GM12874 (cell line): ENCODE measurements around the gene MYB.

Experiments used
- CTCF ChIP-seq: IDR thresholded peaks from 2 replicates; pipeline ENCODE4 v1.5.1; 2011; ENCODE audit warnings: low read depth, mild to moderate bottlenecking, control low read depth, low read length, moderate library complexity; ENCODE audit not compliant: insufficient read depth

The MYB gene

GRCh38 chr6:135235716-135236115, 54.6 kb downstream of the MYB start:
- no peak for TF ChIP-seq CTCF

GRCh38 chr6:135236319-135236718, 55.2 kb downstream of the MYB start:
- TF ChIP-seq CTCF = no peak

GRCh38 chr6:135236732-135237131, 55.6 kb downstream of the MYB start:
- no peak for TF ChIP-seq CTCF

GRCh38 chr6:135240711-135241110, 59.6 kb downstream of the MYB start:
- no peak for TF ChIP-seq CTCF

- no peak for TF ChIP-seq CTCF
These were observed 63.0 kb downstream of the MYB start for GRCh38 chr6:135243871-135244796.

- TF ChIP-seq CTCF = no peak
These were observed 63.7 kb downstream of the MYB start for GRCh38 chr6:135244805-135245204.

- TF ChIP-seq CTCF = no peak
These were observed 69.1 kb downstream of the MYB start for GRCh38 chr6:135250234-135250633.
